ENCODE data around the gene SNRNP25.

DNA sequence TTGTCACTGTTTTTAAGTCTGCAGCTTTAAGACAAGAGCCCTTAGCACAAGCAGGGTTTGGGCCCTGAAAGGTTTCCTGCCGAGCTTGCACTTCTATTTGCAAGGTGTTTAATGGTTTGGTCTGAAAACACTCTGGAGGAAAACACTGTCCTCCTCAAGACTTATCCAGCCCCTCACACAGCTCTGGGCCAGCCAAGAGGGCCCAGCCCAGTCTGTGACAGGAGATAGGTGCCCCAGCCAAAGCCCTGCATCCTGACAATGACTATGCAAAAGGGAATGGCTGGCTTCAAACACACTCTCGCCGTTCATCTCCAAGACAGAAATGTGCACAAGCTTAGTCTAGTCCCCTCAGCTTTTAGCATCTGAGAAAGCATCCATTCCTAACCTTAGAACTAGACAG lies 51.3 kb downstream of the SNRNP25 start:
- no peak for TF ChIP-seq POLR2A (IDR thresholded peaks at IDR 0.05)
- TF ChIP-seq, protein P1, sequence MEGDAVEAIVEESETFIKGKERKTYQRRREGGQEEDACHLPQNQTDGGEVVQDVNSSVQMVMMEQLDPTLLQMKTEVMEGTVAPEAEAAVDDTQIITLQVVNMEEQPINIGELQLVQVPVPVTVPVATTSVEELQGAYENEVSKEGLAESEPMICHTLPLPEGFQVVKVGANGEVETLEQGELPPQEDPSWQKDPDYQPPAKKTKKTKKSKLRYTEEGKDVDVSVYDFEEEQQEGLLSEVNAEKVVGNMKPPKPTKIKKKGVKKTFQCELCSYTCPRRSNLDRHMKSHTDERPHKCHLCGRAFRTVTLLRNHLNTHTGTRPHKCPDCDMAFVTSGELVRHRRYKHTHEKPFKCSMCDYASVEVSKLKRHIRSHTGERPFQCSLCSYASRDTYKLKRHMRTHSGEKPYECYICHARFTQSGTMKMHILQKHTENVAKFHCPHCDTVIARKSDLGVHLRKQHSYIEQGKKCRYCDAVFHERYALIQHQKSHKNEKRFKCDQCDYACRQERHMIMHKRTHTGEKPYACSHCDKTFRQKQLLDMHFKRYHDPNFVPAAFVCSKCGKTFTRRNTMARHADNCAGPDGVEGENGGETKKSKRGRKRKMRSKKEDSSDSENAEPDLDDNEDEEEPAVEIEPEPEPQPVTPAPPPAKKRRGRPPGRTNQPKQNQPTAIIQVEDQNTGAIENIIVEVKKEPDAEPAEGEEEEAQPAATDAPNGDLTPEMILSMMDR (IDR thresholded peaks at IDR 0.05), result no peak
- TF ChIP-seq POLR2AphosphoS5 (IDR thresholded peaks at IDR 0.05), result no peak
- TF ChIP-seq EP300 (IDR thresholded peaks at IDR 0.05), result no peak

Measured in sigmoid colon (tissue), 4 donors.